NCI-H2029 treated with DMSO at 0.1 percent for 48 hours (cell line): ENCODE measurements around the gene LRRFIP2.

Source experiments
- DNase-seq: peaks from one replicate; lab custom pipeline; 2025; lab: John Stamatoyannopoulos, UW

Gene LRRFIP2

DNA sequence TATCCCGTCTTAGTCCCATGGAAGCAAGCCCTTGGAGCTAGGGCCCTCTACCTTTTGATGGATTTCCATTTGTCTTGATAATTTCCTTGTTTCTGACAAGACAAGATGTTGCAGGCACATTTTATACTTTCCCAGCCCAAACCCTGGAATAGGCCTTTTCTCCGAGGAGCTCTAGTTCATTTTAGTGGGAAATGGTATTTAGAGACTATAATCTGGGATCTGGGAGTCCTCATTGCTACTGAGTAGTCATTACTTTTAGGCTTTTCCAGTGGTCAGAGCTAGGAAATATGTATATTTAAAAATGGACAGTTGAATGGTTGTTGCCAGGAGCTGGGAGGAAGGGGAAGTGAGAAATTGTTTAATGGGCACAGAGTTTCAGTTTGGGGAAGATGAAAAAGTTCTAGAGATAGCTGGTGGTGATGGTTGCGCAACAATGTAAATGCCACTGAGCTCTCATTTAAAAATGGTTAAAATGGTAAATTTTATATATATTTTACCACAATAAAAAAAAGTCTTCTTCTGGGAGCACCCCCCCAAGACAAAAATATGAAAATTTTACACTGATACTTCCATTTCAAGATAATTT is 149.5 kb downstream of the LRRFIP2 start:
- no peak for DNase-seq

DNA sequence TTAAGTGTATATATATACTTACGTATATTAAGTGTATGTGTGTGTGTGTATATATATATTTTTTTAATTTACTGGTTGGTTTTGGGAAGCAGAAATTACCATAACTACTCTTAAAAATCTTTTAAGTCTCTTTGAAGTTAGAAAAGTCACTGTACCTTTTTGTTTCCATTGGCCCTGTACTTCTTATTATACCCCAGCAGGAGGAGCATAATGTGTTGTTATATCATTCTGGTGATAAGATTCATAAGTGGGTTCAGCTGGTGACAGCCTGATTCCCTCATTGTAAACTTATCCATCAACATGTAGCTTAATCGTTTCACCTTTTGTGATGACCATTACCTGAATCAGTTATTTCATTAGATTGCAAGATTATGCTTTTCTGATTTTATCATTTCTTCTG is 150.3 kb downstream of the LRRFIP2 start:
- DNase-seq = no peak

DNA sequence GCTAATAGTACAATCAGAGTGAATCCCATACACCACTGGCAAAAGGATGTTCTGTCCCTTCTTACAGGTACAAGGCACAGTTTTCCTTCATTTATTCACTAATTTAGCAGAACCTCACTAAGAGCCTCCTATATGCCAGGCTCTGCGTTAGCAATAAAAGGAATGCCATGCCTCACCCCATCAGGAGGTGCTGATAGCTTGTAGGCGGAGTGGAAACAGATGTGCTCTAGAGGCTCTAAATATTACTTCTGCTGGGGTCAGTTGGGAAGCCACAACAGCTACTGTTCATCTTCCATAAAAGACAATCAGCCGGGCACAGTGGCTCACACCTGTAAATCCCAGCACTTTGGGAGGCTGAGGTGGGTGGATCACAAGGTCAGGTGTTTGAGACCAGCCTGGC is 156.7 kb downstream of the LRRFIP2 start:
- no peak for DNase-seq

DNA sequence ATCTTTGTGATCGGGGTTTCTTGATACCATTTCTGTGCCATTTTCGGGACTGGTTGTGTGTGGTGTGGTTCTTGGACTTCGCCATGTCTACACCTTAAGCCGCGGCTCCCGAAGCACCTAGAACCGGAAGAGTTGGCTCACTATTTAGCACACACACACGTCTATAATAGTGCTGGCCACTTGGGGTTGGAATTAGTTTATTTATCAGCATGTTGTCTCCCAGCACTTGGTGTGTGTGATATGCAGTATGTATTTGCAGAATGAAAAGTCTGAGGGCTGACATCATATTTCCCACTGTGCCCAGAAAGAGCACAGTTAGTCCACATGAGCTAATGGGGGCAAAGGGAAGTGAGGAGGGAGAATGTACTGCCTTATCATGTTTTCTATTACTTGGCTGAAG is 157.5 kb downstream of the LRRFIP2 start:
- DNase-seq = no peak

DNA sequence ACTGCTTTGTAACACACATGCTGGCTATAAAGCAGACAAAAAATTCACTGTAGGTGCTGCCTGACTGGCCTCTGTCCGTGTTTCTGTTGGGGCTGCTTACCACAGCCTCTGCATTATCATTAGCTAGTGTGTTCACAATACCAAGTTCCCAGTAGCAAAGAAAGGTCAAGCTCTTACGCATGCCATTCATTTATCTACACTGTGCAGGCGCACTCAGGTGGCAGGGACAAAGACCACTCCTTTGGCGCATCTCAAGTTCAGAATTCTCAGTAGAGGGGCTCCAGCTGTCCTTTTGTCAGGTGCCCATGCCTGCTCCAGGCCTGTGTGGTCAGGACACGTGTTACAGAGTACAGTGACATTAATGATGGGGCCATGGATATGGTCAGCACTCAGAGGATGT is 158.7 kb downstream of the LRRFIP2 start:
- no peak for DNase-seq

DNA sequence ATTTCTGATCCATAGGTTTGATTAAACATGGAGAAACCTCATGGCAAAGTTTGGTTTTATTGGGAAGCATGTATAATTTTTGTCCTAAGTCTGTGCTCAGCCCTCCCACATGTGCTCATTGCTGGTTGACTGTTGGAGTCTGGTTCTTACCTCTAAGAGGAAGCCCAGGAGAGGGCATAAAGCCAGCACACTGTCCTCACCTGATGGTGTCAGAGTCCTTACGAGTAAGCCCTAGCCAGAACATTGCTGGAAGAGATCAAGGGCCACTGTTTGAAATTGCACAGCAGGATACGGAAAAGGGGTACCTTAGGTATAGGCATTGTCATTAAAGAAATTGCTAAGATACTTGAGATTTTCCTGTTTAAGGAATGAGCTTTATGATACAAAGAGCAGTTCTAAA is 159.8 kb downstream of the LRRFIP2 start:
- no peak for DNase-seq
